ENCODE data around the gene ELMO1. TPM values are rescaled to one million over a fixed set of nuclear protein-coding genes. Genes with fewer than 3 reads are reported as not detected.
A peak's percentile ranks its signal among the peaks of the same experiment; 100 is the strongest.

ELMO1 gene
- total and polyA plus RNA-seq, 2 of the 13 experiments (the other 11 are each of a cell fraction or from before 2014, with no cell fraction given): 0.11 to 0.17 TPM

GRCh38 chr7:36863901-36864701, 584.6 kb downstream of the ELMO1 start (continued):
- TF ChIP-seq MEF2D (CRISPR knock-in tag; IDR thresholded peaks at IDR 0.05) (peak; percentile 98), NFKB2 (CRISPR knock-in tag; IDR thresholded peaks at IDR 0.05; ENCODE audit: borderline replicate concordance) (peak; percentile 88), ZFX (CRISPR knock-in tag; IDR thresholded peaks at IDR 0.05; ENCODE audit: low read depth) (peak; percentile 64; the same call in 1 of the 2 replicates), GLI4 (CRISPR knock-in tag; IDR thresholded peaks at IDR 0.05; ENCODE audit: borderline replicate concordance) (peak; percentile 45; the same call in 1 of the 2 replicates), ZNF558 (CRISPR knock-in tag; IDR thresholded peaks at IDR 0.05; ENCODE audit: borderline replicate concordance) (peak; percentile 48; the same call in 1 of the 2 replicates), ZNF232 (CRISPR knock-in tag; IDR thresholded peaks at IDR 0.05; ENCODE audit: borderline replicate concordance) (peak; percentile 86; the same call in 1 of the 2 replicates), CEBPB (IDR thresholded peaks at IDR 0.05; ENCODE audit: borderline replicate concordance, low read depth, low read length) (no peak), ZNF143 (CRISPR knock-in tag; IDR thresholded peaks at IDR 0.05) (no peak), ZNF75D (CRISPR knock-in tag; IDR thresholded peaks at IDR 0.05; ENCODE audit: borderline replicate concordance) (no peak), ZNF546 (CRISPR knock-in tag; conservative IDR thresholded peaks at IDR 0.05) (no peak), PAXIP1 (CRISPR knock-in tag; conservative IDR thresholded peaks at IDR 0.05) (peak; percentile 97), TEAD2 (CRISPR knock-in tag; IDR thresholded peaks at IDR 0.05) (no peak), PTBP1 (IDR thresholded peaks at IDR 0.05; ENCODE audit: low read depth, low read length, poor library complexity, severe bottlenecking) (no peak), ZBTB7B (CRISPR knock-in tag; IDR thresholded peaks at IDR 0.05) (peak; percentile 89), HES4 (CRISPR knock-in tag; IDR thresholded peaks at IDR 0.05; ENCODE audit: borderline replicate concordance) (peak; percentile 89), RBM22 (optimal IDR thresholded peaks at IDR 0.05; ENCODE audit: low read length) (no peak), HNRNPK (IDR thresholded peaks at IDR 0.05; ENCODE audit: low read depth, low read length, poor library complexity, severe bottlenecking) (no peak), MTF1 (CRISPR knock-in tag; IDR thresholded peaks at IDR 0.05) (no peak), ZNF230 (CRISPR knock-in tag; IDR thresholded peaks at IDR 0.05) (peak; percentile 80), NFATC3 (CRISPR knock-in tag; IDR thresholded peaks at IDR 0.05) (no peak), ZNF710 (CRISPR knock-in tag; IDR thresholded peaks at IDR 0.05; ENCODE audit: borderline replicate concordance) (peak; percentile 94), ZNF724P (CRISPR knock-in tag; IDR thresholded peaks at IDR 0.05; ENCODE audit: borderline replicate concordance) (peak; percentile 87; the same call in 1 of the 2 replicates), HMGA1 (CRISPR knock-in tag; conservative IDR thresholded peaks at IDR 0.05) (no peak), KDM4B (CRISPR knock-in tag; IDR thresholded peaks at IDR 0.05) (no peak), SMYD3 (CRISPR knock-in tag; IDR thresholded peaks at IDR 0.05) (peak; percentile 87), NFKBIZ (CRISPR knock-in tag; IDR thresholded peaks at IDR 0.05) (peak; percentile 83; the same call in 1 of the 2 replicates)

All from HepG2 (cell line).